Measurements from ENCODE around the gene RNF34.

Gene RNF34

DNA sequence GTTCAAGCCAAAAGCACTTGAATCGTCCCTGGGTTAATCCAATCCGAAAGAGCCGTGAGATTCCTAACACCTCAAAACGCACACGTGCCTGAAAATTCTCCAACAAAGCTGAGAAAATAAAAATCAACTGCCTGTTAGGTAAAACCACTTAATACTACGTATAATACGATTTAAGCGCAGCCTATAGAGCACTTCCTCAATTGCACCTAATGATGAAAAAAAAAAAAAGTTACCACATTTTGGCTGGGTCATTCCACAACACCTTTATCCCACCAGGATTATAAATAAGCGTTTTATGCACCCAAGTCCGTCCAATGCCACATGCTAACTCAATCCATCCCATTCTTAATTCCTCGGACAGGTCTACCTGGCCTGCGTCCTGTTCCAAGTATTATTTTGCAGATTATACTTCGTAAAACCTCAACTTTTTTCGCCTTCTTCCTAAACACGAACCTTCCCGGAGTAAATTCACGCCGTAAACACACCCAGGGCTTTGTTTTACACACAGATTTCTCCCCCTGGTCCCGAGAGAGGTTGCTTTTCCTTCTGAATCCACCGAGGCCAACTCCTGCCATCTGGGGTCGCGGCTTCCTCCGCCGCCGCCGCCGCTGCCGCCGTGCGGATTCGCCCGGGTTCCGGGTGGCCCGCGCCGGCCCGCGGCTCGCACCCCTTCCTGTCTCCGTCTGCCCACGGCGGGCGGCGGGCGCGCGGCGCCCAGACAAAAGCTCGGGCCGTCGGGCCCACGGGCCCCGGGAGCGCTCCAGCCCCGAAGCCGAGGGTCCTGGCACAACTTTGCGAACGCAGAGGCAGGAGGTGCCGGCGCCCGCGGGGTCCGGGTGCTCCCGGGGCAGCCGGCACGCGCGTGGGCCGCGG is 66.2 kb downstream of the RNF34 start:
- peak overlapping the region; percentile 45 for H3K4me3 ChIP-seq (ENCODE audit: low read depth, low read length)

DNA sequence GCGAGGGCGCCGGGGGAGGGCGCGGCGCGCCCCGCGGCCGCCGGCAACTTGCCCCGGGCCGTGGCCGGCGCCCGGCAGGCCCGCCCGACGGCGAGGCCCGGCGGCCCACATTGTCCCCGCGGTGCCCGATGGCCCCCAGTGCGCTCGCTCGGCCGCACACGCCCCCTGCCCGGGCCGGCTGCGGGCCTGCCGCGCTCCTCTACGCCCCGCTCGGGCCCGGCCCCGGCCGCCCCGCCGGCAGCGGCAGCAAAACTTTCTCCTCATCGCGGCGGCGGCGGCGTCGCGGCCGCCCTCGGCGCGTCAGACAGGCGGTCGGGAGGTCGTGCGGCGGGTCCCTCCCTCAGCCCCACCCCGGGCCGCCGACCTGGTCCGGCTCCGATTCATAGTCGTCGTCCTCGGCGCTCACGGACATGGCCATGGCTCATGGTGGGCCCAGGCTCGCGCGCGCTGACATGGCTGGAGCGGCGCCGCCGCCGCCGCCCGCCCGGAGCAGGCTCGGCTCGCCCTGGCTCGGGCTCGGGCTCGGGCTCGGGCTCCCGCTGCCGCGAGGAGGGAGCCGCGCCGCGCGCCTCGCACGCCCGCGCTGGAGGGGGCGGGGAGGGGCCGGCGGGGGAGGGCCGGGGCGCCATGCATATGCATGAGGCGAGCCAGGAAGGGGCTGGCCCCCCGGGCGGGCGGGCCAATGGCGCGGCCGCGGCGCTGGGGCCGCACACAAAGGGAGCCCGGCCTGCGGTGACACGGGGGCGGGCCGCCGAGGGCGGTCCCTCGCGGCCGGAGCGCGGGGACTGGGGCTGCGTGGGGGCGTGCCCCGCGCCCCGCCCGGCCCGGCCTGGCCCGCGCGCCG is 67.1 kb downstream of the RNF34 start:
- H3K4me3 ChIP-seq (ENCODE audit: low read depth, low read length), result peak overlapping the region; percentile 48

GRCh38 chr12:121467638-121468498 is 68.0 kb downstream of the RNF34 start:
- peak overlapping the region; percentile 43 for H3K4me3 ChIP-seq (ENCODE audit: low read depth, low read length)

- no peak overlapping the region for H3K4me3 ChIP-seq (ENCODE audit: low read depth, low read length)
Observed at GRCh38 chr12:121468499-121468801, 68.5 kb downstream of the RNF34 start.

DNA sequence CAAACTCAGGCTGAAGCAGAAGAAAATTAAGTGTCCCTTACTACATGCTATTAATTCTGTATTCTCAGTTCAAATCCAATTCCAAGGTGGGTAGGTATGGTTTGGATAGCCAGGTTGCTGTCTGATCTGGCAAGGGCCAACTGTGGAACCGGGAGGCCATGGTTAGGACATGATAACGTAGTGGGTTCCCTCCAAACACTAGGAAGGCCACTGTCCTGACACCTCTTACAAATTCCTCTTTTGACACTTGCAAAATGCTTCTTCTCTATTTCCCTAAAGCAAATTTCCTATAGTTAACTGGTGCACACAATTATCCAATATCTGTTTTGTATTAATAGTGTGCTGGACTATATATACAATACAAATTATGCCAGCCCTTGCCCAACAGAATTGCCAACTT is 70.8 kb downstream of the RNF34 start:
- H3K4me3 ChIP-seq (ENCODE audit: low read depth, low read length), result no peak overlapping the region

GRCh38 chr12:121472150-121472905 is 72.4 kb downstream of the RNF34 start:
- H3K4me3 ChIP-seq (ENCODE audit: low read depth, low read length), result no peak overlapping the region

Measured in iPS-11a (cell line).